Hepatocyte (in vitro differentiated cells): ENCODE results near the gene VPS8. TPM values are rescaled to one million over a fixed set of nuclear protein-coding genes. Genes with fewer than 3 reads are reported as not detected.

ENCODE experiments used
- DNase-seq: peaks from one replicate; pipeline ENCODE4 v3.0.0-alpha.2; 2016; ENCODE audit warnings: low spot score
- H2AFZ ChIP-seq: fragments of 200-600 bp; sonication (generic); 2 replicates; pipeline ENCODE4 v1.6.0; 2016; ENCODE audit warnings: antibody characterized with exemption, mild to moderate bottlenecking
- H3K27ac ChIP-seq: fragments of 200-600 bp; sonication (generic); 2 replicates; pipeline ENCODE4 v1.5.1; 2016; ENCODE audit warnings: mild to moderate bottlenecking
- H3K27me3 ChIP-seq: fragments of 200-600 bp; sonication (generic); 2 replicates; pipeline ENCODE4 v1.6.1; 2016
- H3K36me3 ChIP-seq: fragments of 200-600 bp; sonication (generic); replicated peaks from 2 replicates; pipeline ENCODE4 v1.5.1; 2016; ENCODE audit warnings: low read depth; ENCODE audit not compliant: insufficient read depth
- H3K4me1 ChIP-seq: fragments of 200-600 bp; sonication (generic); 2 replicates; pipeline ENCODE4 v1.5.1; 2016; ENCODE audit warnings: mild to moderate bottlenecking, moderate library complexity; ENCODE audit not compliant: insufficient read depth
- H3K4me2 ChIP-seq: fragments of 200-600 bp; sonication (generic); 2 replicates; pipeline ENCODE4 v1.6.0; 2016
- H3K4me3 ChIP-seq: fragments of 200-600 bp; sonication (generic); 2 replicates; pipeline ENCODE4 v1.5.1; 2016; ENCODE audit warnings: mild to moderate bottlenecking
- H3K79me2 ChIP-seq: fragments of 200-600 bp; sonication (generic); 2 replicates; pipeline ENCODE4 v1.6.0; 2017; ENCODE audit warnings: mild to moderate bottlenecking
- H3K9me2 ChIP-seq: fragments of 200-600 bp; sonication (generic); replicated peaks from 2 replicates; pipeline ENCODE4 v1.6.0; 2017; ENCODE audit warnings: mild to moderate bottlenecking; ENCODE audit not compliant: insufficient read depth
- H3K9me3 ChIP-seq: fragments of 200-600 bp; sonication (generic); 2 replicates; pipeline ENCODE4 v1.5.1; 2016; ENCODE audit warnings: low read depth, mild to moderate bottlenecking
- H4K20me1 ChIP-seq: fragments of 200-600 bp; sonication (generic); 2 replicates; pipeline ENCODE4 v1.6.0; 2016; ENCODE audit warnings: mild to moderate bottlenecking; ENCODE audit not compliant: insufficient read depth, poor library complexity, severe bottlenecking
- EZH2 ChIP-seq: fragments of 200-600 bp; sonication (generic); IDR thresholded peaks from 2 replicates; pipeline ENCODE4 v1.6.1; 2016; ENCODE audit warnings: antibody characterized with exemption, mild to moderate bottlenecking, borderline replicate concordance
- EZH2phosphoT487 ChIP-seq: fragments of 200-600 bp; sonication (generic); IDR thresholded peaks from one replicate; pipeline ENCODE4 v1.6.1; 2018; ENCODE audit warnings: antibody characterized with exemption, mild to moderate bottlenecking, low read depth, moderate library complexity; ENCODE audit not compliant: unreplicated experiment, severe bottlenecking
- WGBS: methylation state at CpG from one replicate; pipeline ENCODE4 v1.1.6; 2016; ENCODE audit warnings: low lambda C conversion rate; ENCODE audit errors: missing lambda C conversion rate; 5-methylcytosine and 5-hydroxymethylcytosine counted together
- polyA plus RNA-seq: library from polyadenylated mRNA; unstranded; fragments of >200 nt; fragmentation: Nextera tagmentation; extraction: Ambion mirVana; gene quantifications from 2 replicates; pipeline ENCODE4 v1.2.1, GENCODE V29; 2016
- total RNA-seq: library from RNA; depleted of rRNA; stranded (reverse); fragments of >200 nt; gene quantifications from 2 replicates; pipeline ENCODE4 v1.2.3, GENCODE V29; 2014
- TF ChIP-seq, protein P1 (sequence below): fragments of 200-600 bp; sonication (generic); IDR thresholded peaks from 2 replicates; pipeline ENCODE4 v1.5.1; 2016; ENCODE audit warnings: antibody characterized with exemption, mild to moderate bottlenecking; ENCODE audit not compliant: poor library complexity

The VPS8 gene
- total and polyA plus RNA-seq, 2 experiments from 2014 or later = 20.5 to 61.9 TPM

GRCh38 chr3:184965639-184966430 lies 153.9 kb downstream of the VPS8 start:
- no peak for TF ChIP-seq EZH2phosphoT487
- TF ChIP-seq, protein P1, sequence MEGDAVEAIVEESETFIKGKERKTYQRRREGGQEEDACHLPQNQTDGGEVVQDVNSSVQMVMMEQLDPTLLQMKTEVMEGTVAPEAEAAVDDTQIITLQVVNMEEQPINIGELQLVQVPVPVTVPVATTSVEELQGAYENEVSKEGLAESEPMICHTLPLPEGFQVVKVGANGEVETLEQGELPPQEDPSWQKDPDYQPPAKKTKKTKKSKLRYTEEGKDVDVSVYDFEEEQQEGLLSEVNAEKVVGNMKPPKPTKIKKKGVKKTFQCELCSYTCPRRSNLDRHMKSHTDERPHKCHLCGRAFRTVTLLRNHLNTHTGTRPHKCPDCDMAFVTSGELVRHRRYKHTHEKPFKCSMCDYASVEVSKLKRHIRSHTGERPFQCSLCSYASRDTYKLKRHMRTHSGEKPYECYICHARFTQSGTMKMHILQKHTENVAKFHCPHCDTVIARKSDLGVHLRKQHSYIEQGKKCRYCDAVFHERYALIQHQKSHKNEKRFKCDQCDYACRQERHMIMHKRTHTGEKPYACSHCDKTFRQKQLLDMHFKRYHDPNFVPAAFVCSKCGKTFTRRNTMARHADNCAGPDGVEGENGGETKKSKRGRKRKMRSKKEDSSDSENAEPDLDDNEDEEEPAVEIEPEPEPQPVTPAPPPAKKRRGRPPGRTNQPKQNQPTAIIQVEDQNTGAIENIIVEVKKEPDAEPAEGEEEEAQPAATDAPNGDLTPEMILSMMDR = no peak
- no peak for TF ChIP-seq EZH2
- H3K9me3 ChIP-seq = no peaks in the 10 kb centered on the region
- no peaks in the 10 kb centered on the region for H3K36me3 ChIP-seq
- no peak overlapping the region for H3K4me2 ChIP-seq
- H3K9me2 ChIP-seq = no peaks in the 10 kb centered on the region
- H3K4me3 ChIP-seq = no peak overlapping the region
- H3K79me2 ChIP-seq = no peaks in the 10 kb centered on the region
- H3K27me3 ChIP-seq = no peaks in the 10 kb centered on the region
- 93% methylated on average over 6 of the region's 6 CpGs for WGBS
- H2AFZ ChIP-seq = no peak overlapping the region
- H4K20me1 ChIP-seq = no peaks in the 10 kb centered on the region
- no peaks in the 10 kb centered on the region for H3K4me1 ChIP-seq
- no peak overlapping the region for H3K27ac ChIP-seq
- DNase-seq = no peak

DNA sequence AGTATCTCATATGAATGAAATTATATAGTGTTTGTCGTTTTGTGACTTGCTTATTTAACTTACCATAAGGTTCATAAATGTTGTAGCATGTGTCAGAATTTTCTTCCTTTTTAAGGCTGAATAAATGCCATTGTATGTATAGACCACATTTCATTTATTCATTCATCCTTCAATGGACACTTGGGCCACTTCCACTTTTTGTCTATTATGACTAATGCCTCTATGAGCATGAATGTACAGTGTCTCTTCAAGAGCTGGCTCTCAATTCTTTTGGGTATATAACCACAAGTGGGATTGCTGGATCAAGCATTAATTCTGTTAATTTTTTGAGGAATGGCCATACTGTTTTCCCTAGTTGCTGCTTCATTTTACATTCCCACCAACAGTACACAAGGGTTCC lies 156.1 kb downstream of the VPS8 start:
- Histone ChIP-seq H4K20me1 (no peaks in the 10 kb centered on the region), H2AFZ (no peak overlapping the region), H3K4me1 (no peaks in the 10 kb centered on the region), H3K27ac (no peak overlapping the region), H3K36me3 (no peaks in the 10 kb centered on the region), H3K79me2 (no peaks in the 10 kb centered on the region), H3K27me3 (no peaks in the 10 kb centered on the region), H3K9me3 (no peaks in the 10 kb centered on the region), H3K4me3 (no peak overlapping the region), H3K4me2 (no peak overlapping the region), H3K9me2 (no peaks in the 10 kb centered on the region)
- WGBS = 100% methylated on average over 1 of the region's 1 CpG
- TF ChIP-seq EZH2phosphoT487 (no peak), EZH2 (no peak)
- TF ChIP-seq, protein P1 = no peak
- DNase-seq = no peak

GRCh38 chr3:184970186-184970585 lies 158.2 kb downstream of the VPS8 start:
- Histone ChIP-seq H2AFZ (no peak overlapping the region), H3K27me3 (no peaks in the 10 kb centered on the region), H3K4me2 (no peak overlapping the region), H3K4me3 (no peak overlapping the region), H3K36me3 (no peaks in the 10 kb centered on the region), H3K9me2 (no peaks in the 10 kb centered on the region), H3K4me1 (no peaks in the 10 kb centered on the region), H3K79me2 (no peaks in the 10 kb centered on the region), H3K27ac (peak overlapping the region; percentile 5), H3K9me3 (no peaks in the 10 kb centered on the region), H4K20me1 (no peaks in the 10 kb centered on the region)
- DNase-seq = no peak
- TF ChIP-seq, protein P1 = no peak
- TF ChIP-seq EZH2 (no peak), EZH2phosphoT487 (no peak)
- 67% methylated on average over 3 of the region's 3 CpGs for WGBS
